ENCODE measurements around the gene CD53.
A peak's percentile ranks its signal among the peaks of the same experiment; 100 is the strongest.
"Not testable (repeated sequence)": the region's sequence is repeated elsewhere in the genome, so short reads cannot be mapped to it uniquely, and the experiment has no call there.

The CD53 gene

GRCh38 chr1:110916669-110917306 is 43.8 kb downstream of the CD53 start:
- peak; percentile 90 for DNase-seq

GRCh38 chr1:110918016-110918415 is 45.1 kb downstream of the CD53 start:
- DNase-seq = no peak

- DNase-seq = no peak
Observed at GRCh38 chr1:110921953-110922352, 49.0 kb downstream of the CD53 start.

GRCh38 chr1:110927484-110928075 is 54.6 kb downstream of the CD53 start:
- DNase-seq = no peak

- no peak for DNase-seq
Observed at GRCh38 chr1:110928191-110928590, 55.2 kb downstream of the CD53 start.

GRCh38 chr1:110928904-110929303 is 56.0 kb downstream of the CD53 start:
- no peak for DNase-seq

- DNase-seq = not testable (repeated sequence)
Observed at GRCh38 chr1:110931097-110931496, 58.1 kb downstream of the CD53 start.

GRCh38 chr1:110936567-110936966 is 63.6 kb downstream of the CD53 start:
- DNase-seq = no peak

GRCh38 chr1:110944806-110945205 is 71.9 kb downstream of the CD53 start:
- DNase-seq = no peak

GRCh38 chr1:110945626-110946025 is 72.7 kb downstream of the CD53 start:
- no peak for DNase-seq

GRCh38 chr1:110948038-110948810 is 75.3 kb downstream of the CD53 start:
- no peak for DNase-seq
